ENCODE data around the gene WIPI1. TPM values are rescaled to one million over a fixed set of nuclear protein-coding genes. Genes with fewer than 3 reads are reported as not detected.

Gene WIPI1
- total RNA-seq, 1 donor from 2014 or later, result 252 TPM

GRCh38 chr17:68449021-68449739, 8.1 kb downstream of the WIPI1 start:
- peak overlapping the region; percentile 96 for H3K27ac Mint-ChIP-seq (ENCODE audit: unreplicated experiment)

GRCh38 chr17:68446626-68447041, 10.7 kb downstream of the WIPI1 start:
- peak; percentile 73 for DNase-seq
- Mint-ChIP-seq H3K4me3 (ENCODE audit: unreplicated experiment) (peak overlapping the region; percentile 65), H3K36me3 (ENCODE audit: unreplicated experiment) (no peaks in the 10 kb centered on the region), H3K27me3 (ENCODE audit: unreplicated experiment) (peaks cover 16% of the 10 kb centered on the region), H3K27ac (ENCODE audit: unreplicated experiment) (peak overlapping the region; percentile 97), H3K4me1 (ENCODE audit: low read depth, unreplicated experiment) (peaks cover 58% of the 10 kb centered on the region), H3K9me3 (ENCODE audit: unreplicated experiment) (peaks cover 15% of the 10 kb centered on the region)
- no peak for TF ChIP-seq CTCF (IDR thresholded peaks at IDR 0.05; ENCODE audit: partially characterized antibody, unreplicated experiment)

More at GRCh38 chr17:68449021-68449739, 8.1 kb downstream of the WIPI1 start:
- Mint-ChIP-seq H3K4me1 (ENCODE audit: low read depth, unreplicated experiment) (peaks cover 65% of the 10 kb centered on the region), H3K36me3 (ENCODE audit: unreplicated experiment) (no peaks in the 10 kb centered on the region), H3K27me3 (ENCODE audit: unreplicated experiment) (peaks cover 16% of the 10 kb centered on the region), H3K9me3 (ENCODE audit: unreplicated experiment) (peaks cover 19% of the 10 kb centered on the region), H3K4me3 (ENCODE audit: unreplicated experiment) (peak overlapping the region; percentile 65)
- DNase-seq, result no peak
- TF ChIP-seq CTCF (IDR thresholded peaks at IDR 0.05; ENCODE audit: partially characterized antibody, unreplicated experiment), result no peak

GRCh38 chr17:68445671-68446070, 11.6 kb downstream of the WIPI1 start:
- Mint-ChIP-seq H3K4me3 (ENCODE audit: unreplicated experiment) (peak overlapping the region; percentile 70), H3K27me3 (ENCODE audit: unreplicated experiment) (peaks cover 14% of the 10 kb centered on the region), H3K27ac (ENCODE audit: unreplicated experiment) (peak overlapping the region; percentile 97), H3K36me3 (ENCODE audit: unreplicated experiment) (no peaks in the 10 kb centered on the region), H3K9me3 (ENCODE audit: unreplicated experiment) (peaks cover 13% of the 10 kb centered on the region), H3K4me1 (ENCODE audit: low read depth, unreplicated experiment) (peaks cover 61% of the 10 kb centered on the region)
- no peak for TF ChIP-seq CTCF (IDR thresholded peaks at IDR 0.05; ENCODE audit: partially characterized antibody, unreplicated experiment)
- DNase-seq, result no peak

GRCh38 chr17:68443972-68444464, 13.3 kb downstream of the WIPI1 start:
- Mint-ChIP-seq H3K27ac (ENCODE audit: unreplicated experiment) (peak overlapping the region; percentile 68), H3K4me1 (ENCODE audit: low read depth, unreplicated experiment) (peaks cover 45% of the 10 kb centered on the region), H3K4me3 (ENCODE audit: unreplicated experiment) (no peak overlapping the region), H3K27me3 (ENCODE audit: unreplicated experiment) (peaks cover 11% of the 10 kb centered on the region), H3K36me3 (ENCODE audit: unreplicated experiment) (no peaks in the 10 kb centered on the region), H3K9me3 (ENCODE audit: unreplicated experiment) (peaks cover 12% of the 10 kb centered on the region)
- DNase-seq, result no peak
- TF ChIP-seq CTCF (IDR thresholded peaks at IDR 0.05; ENCODE audit: partially characterized antibody, unreplicated experiment), result no peak
